ENCODE results near the gene RHEX. TPM values are rescaled to one million over a fixed set of nuclear protein-coding genes. Genes with fewer than 3 reads are reported as not detected.

RHEX gene
- total RNA-seq, 1 experiment from 2014 or later = not detected

GRCh38 chr1:206036663-206037455 lies 16.1 kb upstream of the RHEX start:
- H3K36me3 ChIP-seq (ENCODE audit: insufficient read depth, low read length) = no peaks in the 10 kb centered on the region
- no peak overlapping the region for H3K4me2 ChIP-seq (ENCODE audit: low read depth, low read length, poor library complexity, severe bottlenecking)
- no peaks in the 10 kb centered on the region for H3K9me2 ChIP-seq (replicated peaks; ENCODE audit: insufficient read depth, low read length)
- DNase-seq = no peak
- no peaks in the 10 kb centered on the region for H3K79me2 ChIP-seq (ENCODE audit: low read length)
- no peak overlapping the region for H3K9ac ChIP-seq (ENCODE audit: low read length)
- no peak overlapping the region for H2AFZ ChIP-seq (ENCODE audit: low read length)
- H3K27me3 ChIP-seq (ENCODE audit: low read length) = no peaks in the 10 kb centered on the region
- H3K4me1 ChIP-seq (ENCODE audit: low read length) = no peaks in the 10 kb centered on the region
- H3K4me3 ChIP-seq (ENCODE audit: low read length) = no peak overlapping the region
- H4K20me1 ChIP-seq (ENCODE audit: insufficient read depth, low read depth, low read length) = no peaks in the 10 kb centered on the region
- no peaks in the 10 kb centered on the region for H3K9me3 ChIP-seq (ENCODE audit: low read length)
- no peak overlapping the region for H3K27ac ChIP-seq (ENCODE audit: low read length)

DNA sequence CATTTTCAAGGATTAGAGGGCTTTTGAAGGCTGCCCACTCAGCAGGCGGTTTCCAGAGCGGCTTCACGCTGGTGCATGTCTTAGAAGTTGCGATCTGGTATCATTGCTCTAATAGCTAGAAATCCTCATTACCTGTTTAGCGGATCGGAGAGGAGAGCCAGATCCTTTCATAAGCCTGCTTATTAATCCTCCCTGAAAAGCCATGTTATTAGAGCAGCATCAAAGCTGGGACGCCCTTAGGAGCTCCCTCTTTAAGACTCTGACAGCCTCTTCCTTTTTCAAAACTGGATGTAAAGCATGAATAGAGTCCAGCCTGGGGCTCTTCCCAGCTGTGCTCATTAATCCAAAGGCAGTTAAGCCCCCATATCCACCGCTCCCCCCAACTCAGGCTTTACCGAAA lies 15.4 kb upstream of the RHEX start:
- Histone ChIP-seq H3K27me3 (ENCODE audit: low read length) (no peaks in the 10 kb centered on the region), H3K9me3 (ENCODE audit: low read length) (no peaks in the 10 kb centered on the region), H3K9ac (ENCODE audit: low read length) (no peak overlapping the region), H3K9me2 (replicated peaks; ENCODE audit: insufficient read depth, low read length) (no peaks in the 10 kb centered on the region), H3K4me3 (ENCODE audit: low read length) (no peak overlapping the region), H3K79me2 (ENCODE audit: low read length) (no peaks in the 10 kb centered on the region), H4K20me1 (ENCODE audit: insufficient read depth, low read depth, low read length) (no peaks in the 10 kb centered on the region), H3K27ac (ENCODE audit: low read length) (no peak overlapping the region), H2AFZ (ENCODE audit: low read length) (no peak overlapping the region), H3K36me3 (ENCODE audit: insufficient read depth, low read length) (no peaks in the 10 kb centered on the region), H3K4me2 (ENCODE audit: low read depth, low read length, poor library complexity, severe bottlenecking) (no peak overlapping the region), H3K4me1 (ENCODE audit: low read length) (no peaks in the 10 kb centered on the region)
- DNase-seq = no peak

- no peak overlapping the region for H3K4me2 ChIP-seq (ENCODE audit: low read depth, low read length, poor library complexity, severe bottlenecking)
- no peaks in the 10 kb centered on the region for H3K79me2 ChIP-seq (ENCODE audit: low read length)
- no peak overlapping the region for H3K4me3 ChIP-seq (ENCODE audit: low read length)
- no peaks in the 10 kb centered on the region for H3K9me2 ChIP-seq (replicated peaks; ENCODE audit: insufficient read depth, low read length)
- no peaks in the 10 kb centered on the region for H4K20me1 ChIP-seq (ENCODE audit: insufficient read depth, low read depth, low read length)
- H3K27me3 ChIP-seq (ENCODE audit: low read length) = no peaks in the 10 kb centered on the region
- no peaks in the 10 kb centered on the region for H3K36me3 ChIP-seq (ENCODE audit: insufficient read depth, low read length)
- no peak overlapping the region for H3K9ac ChIP-seq (ENCODE audit: low read length)
- H2AFZ ChIP-seq (ENCODE audit: low read length) = no peak overlapping the region
- DNase-seq = no peak
- H3K27ac ChIP-seq (ENCODE audit: low read length) = no peak overlapping the region
- H3K4me1 ChIP-seq (ENCODE audit: low read length) = no peaks in the 10 kb centered on the region
- H3K9me3 ChIP-seq (ENCODE audit: low read length) = no peaks in the 10 kb centered on the region
Observed at GRCh38 chr1:206039046-206039973, 13.7 kb upstream of the RHEX start.

DNA sequence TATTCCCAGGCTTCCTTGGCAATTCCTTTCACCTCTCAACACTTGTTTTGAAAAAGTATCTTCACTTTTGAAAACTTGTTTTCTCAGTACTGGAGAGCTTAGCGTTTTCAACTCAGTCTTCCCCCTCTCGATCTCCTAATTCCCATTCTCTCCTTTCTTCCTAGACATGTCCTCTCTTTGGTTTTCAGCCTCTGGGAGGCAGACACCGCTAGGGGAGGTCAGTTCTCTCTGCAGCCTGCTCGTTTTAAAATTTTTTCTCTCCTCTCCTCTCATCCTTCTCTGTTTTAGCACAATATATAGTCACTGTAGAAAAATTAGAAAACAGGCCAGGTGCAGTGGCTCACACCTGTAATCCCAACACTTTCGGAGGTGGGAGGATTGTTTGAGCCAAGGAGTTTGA lies 12.6 kb upstream of the RHEX start:
- Histone ChIP-seq H3K9ac (ENCODE audit: low read length) (no peak overlapping the region), H3K27me3 (ENCODE audit: low read length) (no peaks in the 10 kb centered on the region), H3K4me2 (ENCODE audit: low read depth, low read length, poor library complexity, severe bottlenecking) (no peak overlapping the region), H3K36me3 (ENCODE audit: insufficient read depth, low read length) (no peaks in the 10 kb centered on the region), H3K4me1 (ENCODE audit: low read length) (no peaks in the 10 kb centered on the region), H4K20me1 (ENCODE audit: insufficient read depth, low read depth, low read length) (no peaks in the 10 kb centered on the region), H3K4me3 (ENCODE audit: low read length) (no peak overlapping the region), H3K9me2 (replicated peaks; ENCODE audit: insufficient read depth, low read length) (no peaks in the 10 kb centered on the region), H3K79me2 (ENCODE audit: low read length) (no peaks in the 10 kb centered on the region), H3K9me3 (ENCODE audit: low read length) (no peaks in the 10 kb centered on the region), H3K27ac (ENCODE audit: low read length) (no peak overlapping the region), H2AFZ (ENCODE audit: low read length) (no peak overlapping the region)
- no peak for DNase-seq

- no peaks in the 10 kb centered on the region for H3K9me3 ChIP-seq (ENCODE audit: low read length)
- H3K27ac ChIP-seq (ENCODE audit: low read length) = no peak overlapping the region
- H3K9ac ChIP-seq (ENCODE audit: low read length) = no peak overlapping the region
- no peaks in the 10 kb centered on the region for H3K27me3 ChIP-seq (ENCODE audit: low read length)
- H3K36me3 ChIP-seq (ENCODE audit: insufficient read depth, low read length) = no peaks in the 10 kb centered on the region
- H3K4me2 ChIP-seq (ENCODE audit: low read depth, low read length, poor library complexity, severe bottlenecking) = no peak overlapping the region
- H3K9me2 ChIP-seq (replicated peaks; ENCODE audit: insufficient read depth, low read length) = no peaks in the 10 kb centered on the region
- no peaks in the 10 kb centered on the region for H4K20me1 ChIP-seq (ENCODE audit: insufficient read depth, low read depth, low read length)
- no peaks in the 10 kb centered on the region for H3K79me2 ChIP-seq (ENCODE audit: low read length)
- DNase-seq = no peak
- H3K4me3 ChIP-seq (ENCODE audit: low read length) = no peak overlapping the region
- H3K4me1 ChIP-seq (ENCODE audit: low read length) = no peaks in the 10 kb centered on the region
- no peak overlapping the region for H2AFZ ChIP-seq (ENCODE audit: low read length)
Observed at GRCh38 chr1:206041640-206042039, 11.3 kb upstream of the RHEX start.

GRCh38 chr1:206047271-206047670 lies 5.7 kb upstream of the RHEX start:
- Histone ChIP-seq H3K36me3 (ENCODE audit: insufficient read depth, low read length) (no peaks in the 10 kb centered on the region), H3K27me3 (ENCODE audit: low read length) (no peaks in the 10 kb centered on the region), H3K4me2 (ENCODE audit: low read depth, low read length, poor library complexity, severe bottlenecking) (no peak overlapping the region), H3K4me1 (ENCODE audit: low read length) (peaks cover 11% of the 10 kb centered on the region), H3K9ac (ENCODE audit: low read length) (no peak overlapping the region), H2AFZ (ENCODE audit: low read length) (no peak overlapping the region), H3K4me3 (ENCODE audit: low read length) (no peak overlapping the region), H3K79me2 (ENCODE audit: low read length) (no peaks in the 10 kb centered on the region), H3K27ac (ENCODE audit: low read length) (no peak overlapping the region), H4K20me1 (ENCODE audit: insufficient read depth, low read depth, low read length) (no peaks in the 10 kb centered on the region), H3K9me3 (ENCODE audit: low read length) (no peaks in the 10 kb centered on the region), H3K9me2 (replicated peaks; ENCODE audit: insufficient read depth, low read length) (no peaks in the 10 kb centered on the region)
- DNase-seq = no peak

- no peaks in the 10 kb centered on the region for H4K20me1 ChIP-seq (ENCODE audit: insufficient read depth, low read depth, low read length)
- no peaks in the 10 kb centered on the region for H3K36me3 ChIP-seq (ENCODE audit: insufficient read depth, low read length)
- H2AFZ ChIP-seq (ENCODE audit: low read length) = no peak overlapping the region
- H3K27me3 ChIP-seq (ENCODE audit: low read length) = 0 out of 2 replicates have a peak, but pooled peaks cover 2% of the 10 kb centered on the region
- H3K4me2 ChIP-seq (ENCODE audit: low read depth, low read length, poor library complexity, severe bottlenecking) = no peak overlapping the region
- no peak overlapping the region for H3K9ac ChIP-seq (ENCODE audit: low read length)
- no peaks in the 10 kb centered on the region for H3K79me2 ChIP-seq (ENCODE audit: low read length)
- no peak overlapping the region for H3K4me3 ChIP-seq (ENCODE audit: low read length)
- H3K9me3 ChIP-seq (ENCODE audit: low read length) = no peaks in the 10 kb centered on the region
- DNase-seq = no peak
- no peaks in the 10 kb centered on the region for H3K9me2 ChIP-seq (replicated peaks; ENCODE audit: insufficient read depth, low read length)
- peaks cover 11% of the 10 kb centered on the region for H3K4me1 ChIP-seq (ENCODE audit: low read length)
- no peak overlapping the region for H3K27ac ChIP-seq (ENCODE audit: low read length)
Observed at GRCh38 chr1:206048582-206048981, 4.4 kb upstream of the RHEX start.

- Histone ChIP-seq H3K9ac (ENCODE audit: low read length) (no peak overlapping the region), H3K79me2 (ENCODE audit: low read length) (no peaks in the 10 kb centered on the region), H3K27ac (ENCODE audit: low read length) (no peak overlapping the region), H3K27me3 (ENCODE audit: low read length) (0 out of 2 replicates have a peak, but pooled peaks cover 2% of the 10 kb centered on the region), H3K36me3 (ENCODE audit: insufficient read depth, low read length) (no peaks in the 10 kb centered on the region), H3K9me2 (replicated peaks; ENCODE audit: insufficient read depth, low read length) (no peaks in the 10 kb centered on the region), H3K4me1 (ENCODE audit: low read length) (peaks cover 11% of the 10 kb centered on the region), H4K20me1 (ENCODE audit: insufficient read depth, low read depth, low read length) (no peaks in the 10 kb centered on the region), H3K4me2 (ENCODE audit: low read depth, low read length, poor library complexity, severe bottlenecking) (no peak overlapping the region), H2AFZ (ENCODE audit: low read length) (no peak overlapping the region), H3K9me3 (ENCODE audit: low read length) (no peaks in the 10 kb centered on the region), H3K4me3 (ENCODE audit: low read length) (no peak overlapping the region)
- no peak for DNase-seq
Observed at GRCh38 chr1:206049293-206049692, 3.7 kb upstream of the RHEX start.

All from Karpas-422 (cell line).